NCI-H2196 (cell line): ENCODE results near the gene CLASP1.
A peak's percentile ranks its signal among the peaks of the same experiment; 100 is the strongest.
"Not testable (repeated sequence)": the region's sequence is repeated elsewhere in the genome, so short reads cannot be mapped to it uniquely, and the experiment has no call there.

ENCODE experiments used
- DNase-seq: peaks from one replicate; lab custom pipeline; 2025; ENCODE audit not compliant: unreplicated experiment; lab: John Stamatoyannopoulos, UW

Gene CLASP1

GRCh38 chr2:121649149-121649595 lies at the start of gene CLASP1:
TSS of gene CLASP1 (minus strand) at chr2:121649462. CDS start at chr2:121605895, 43,567 bp downstream.
- peak; percentile 43 for DNase-seq

GRCh38 chr2:121698318-121698930 lies 49.2 kb upstream of the CLASP1 start:
- no peak for DNase-seq

GRCh38 chr2:121697108-121697631 lies 47.9 kb upstream of the CLASP1 start:
- DNase-seq: no peak

- DNase-seq: no peak
Measured at GRCh38 chr2:121696410-121696930, 47.2 kb upstream of the CLASP1 start.

- no peak for DNase-seq
Measured at GRCh38 chr2:121695171-121695451, 45.8 kb upstream of the CLASP1 start.

- no peak for DNase-seq
Measured at GRCh38 chr2:121694398-121695170, 45.3 kb upstream of the CLASP1 start.

- not testable (repeated sequence) for DNase-seq
Measured at GRCh38 chr2:121690572-121690971, 41.3 kb upstream of the CLASP1 start.

- DNase-seq: no peak
Measured at GRCh38 chr2:121690095-121690494, 40.8 kb upstream of the CLASP1 start.

- peak; percentile 20 for DNase-seq
Measured at GRCh38 chr2:121689356-121689755, 40.1 kb upstream of the CLASP1 start.

- DNase-seq: no peak
Measured at GRCh38 chr2:121688820-121689219, 39.6 kb upstream of the CLASP1 start.

- no peak for DNase-seq
Measured at GRCh38 chr2:121686902-121687301, 37.6 kb upstream of the CLASP1 start.

GRCh38 chr2:121686218-121686617 lies 37.0 kb upstream of the CLASP1 start:
- no peak for DNase-seq

- DNase-seq: no peak
Measured at GRCh38 chr2:121682396-121683298, 33.4 kb upstream of the CLASP1 start.

- DNase-seq: no peak
Measured at GRCh38 chr2:121677855-121678254, 28.6 kb upstream of the CLASP1 start.

- not testable (repeated sequence) for DNase-seq
Measured at GRCh38 chr2:121671621-121672020, 22.4 kb upstream of the CLASP1 start.

- no peak for DNase-seq
Measured at GRCh38 chr2:121670181-121670580, 20.9 kb upstream of the CLASP1 start.

- no peak for DNase-seq
Measured at GRCh38 chr2:121667618-121668017, 18.4 kb upstream of the CLASP1 start.

GRCh38 chr2:121666042-121666441 lies 16.8 kb upstream of the CLASP1 start:
- DNase-seq: no peak

GRCh38 chr2:121665504-121665903 lies 16.2 kb upstream of the CLASP1 start:
- DNase-seq: no peak

GRCh38 chr2:121664713-121665112 lies 15.5 kb upstream of the CLASP1 start:
- no peak for DNase-seq

- DNase-seq: no peak
Measured at GRCh38 chr2:121664086-121664485, 14.8 kb upstream of the CLASP1 start.
